Prostate gland (tissue), 2 donors: Measurements from ENCODE around the gene FMC1. TPM values are rescaled to one million over a fixed set of nuclear protein-coding genes. Genes with fewer than 3 reads are reported as not detected.
"Not testable (repeated sequence)": the region's sequence is repeated elsewhere in the genome, so short reads cannot be mapped to it uniquely, and the experiment has no call there.

Experiments used
- DNase-seq: peaks from one replicate; pipeline ENCODE4 v3.0.0-alpha.2; 2019; ENCODE audit warnings: low spot score
- H3K27ac ChIP-seq, 2 donors: fragments of 200-600 bp; sonication (generic); 2 replicates each; pipeline ENCODE4 v1.5.1; 2017 to 2019
- H3K27me3 ChIP-seq: fragments of 200-600 bp; sonication (generic); replicated peaks from 2 replicates; pipeline ENCODE4 v1.5.1; 2019; ENCODE audit not compliant: insufficient read depth
- H3K36me3 ChIP-seq, 2 donors: fragments of 200-600 bp; sonication (generic); 1 replicate in 1 of 2; 2 replicates in 1 of 2; pipeline versions ENCODE4 v1.5.1 to v1.8.1; 2017 to 2019
- H3K4me1 ChIP-seq: fragments of 200-600 bp; sonication (generic); replicated peaks from 2 replicates; pipeline ENCODE4 v1.5.1; 2019
- H3K4me3 ChIP-seq, 2 donors: fragments of 200-600 bp; sonication (generic); 2 replicates each; pipeline ENCODE4 v1.5.1; 2017 to 2019
- H3K9me3 ChIP-seq: fragments of 200-600 bp; sonication (generic); 2 replicates; pipeline ENCODE4 v1.5.1; 2017
- POLR2A ChIP-seq: fragments of 450-650 bp; IDR thresholded peaks from one replicate; pipeline ENCODE4 v1.6.1; 2016; ENCODE audit warnings: antibody characterized with exemption, mild to moderate bottlenecking
- POLR2AphosphoS5 ChIP-seq: sonication (generic); formaldehyde crosslinking; IDR thresholded peaks from one replicate; pipeline ENCODE4 v1.6.1; 2017; ENCODE audit warnings: antibody characterized with exemption
- WGBS: methylation state at CpG from one replicate; pipeline ENCODE4 v1.1.5; 2018; 5-methylcytosine and 5-hydroxymethylcytosine counted together
- intact Hi-C: fragments of 100-400 bp; cut with DNase I; formaldehyde crosslinking; loops from one replicate; pipeline ENCODE4 v1.14.2; 2022
- total RNA-seq, 2 donors: library from RNA; depleted of rRNA; stranded (reverse); fragments of >200 nt; gene quantifications; one replicate each; pipeline ENCODE4 v1.1.0, GENCODE V29; 2016
- TF ChIP-seq, protein P1 (sequence below), 4 experiments: fragments of 200-600 bp in 2 of 4; fragments of 450-650 bp in 2 of 4; sonication (generic) in 2 of 4; IDR thresholded peaks; 1 replicate in 3 of 4; 2 replicates in 1 of 4; pipeline ENCODE4 v1.5.1; 2016 to 2019; ENCODE audit warnings: antibody characterized with exemption in 4 of 4, mild to moderate bottlenecking in 2 of 4, moderate library complexity in 2 of 4

The FMC1 gene
- total RNA-seq, 2 donors from 2014 or later: 17.8 to 29.6 TPM

DNA sequence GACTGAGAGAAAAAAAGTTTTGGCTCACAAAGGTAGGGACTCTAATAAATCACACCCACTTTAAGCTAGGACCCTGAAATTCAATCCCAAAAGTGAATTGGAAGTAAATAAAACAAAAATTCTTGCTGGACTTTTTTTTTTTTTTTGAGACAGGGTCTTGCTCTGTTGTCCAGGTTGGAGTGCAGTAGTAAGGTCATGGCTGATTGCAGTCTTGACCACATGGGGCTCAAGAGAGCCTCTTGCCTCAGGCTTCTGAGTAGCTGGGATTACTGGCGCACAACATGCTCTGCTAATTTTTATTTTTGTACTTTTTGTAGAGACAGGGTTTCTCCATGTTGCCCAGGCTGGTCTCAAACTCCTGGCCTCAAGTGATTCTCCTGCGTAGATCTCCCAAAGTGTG, 13.6 kb downstream of the FMC1 start:
- 96% methylated on average over 2 of the region's 2 CpGs for WGBS

DNA sequence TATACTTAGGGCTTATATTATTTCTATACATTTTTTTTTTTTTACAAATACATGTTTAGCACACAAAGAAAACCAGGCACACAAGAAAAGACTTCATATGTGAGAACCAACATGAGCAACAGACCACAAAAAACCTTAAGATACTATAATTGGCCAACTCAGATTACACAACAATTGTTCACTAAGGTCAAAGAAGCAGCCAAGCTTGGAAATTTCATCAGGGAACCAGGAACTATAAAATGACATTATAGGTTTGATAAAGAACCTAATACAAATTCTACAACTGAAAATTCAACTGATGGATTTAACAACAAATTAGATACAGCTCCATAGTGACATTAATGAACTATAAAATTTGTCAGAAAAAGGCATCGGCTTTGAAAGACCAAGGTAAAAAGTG, 14.2 kb downstream of the FMC1 start:
- H3K4me3 ChIP-seq: no peak overlapping the region
- H3K4me1 ChIP-seq: no peaks in the 10 kb centered on the region
- no peak overlapping the region for H3K27ac ChIP-seq
- WGBS: 97% methylated on average over 1 of the region's 1 CpG
- TF ChIP-seq POLR2A (no peak), POLR2AphosphoS5 (no peak)
- TF ChIP-seq, protein P1, sequence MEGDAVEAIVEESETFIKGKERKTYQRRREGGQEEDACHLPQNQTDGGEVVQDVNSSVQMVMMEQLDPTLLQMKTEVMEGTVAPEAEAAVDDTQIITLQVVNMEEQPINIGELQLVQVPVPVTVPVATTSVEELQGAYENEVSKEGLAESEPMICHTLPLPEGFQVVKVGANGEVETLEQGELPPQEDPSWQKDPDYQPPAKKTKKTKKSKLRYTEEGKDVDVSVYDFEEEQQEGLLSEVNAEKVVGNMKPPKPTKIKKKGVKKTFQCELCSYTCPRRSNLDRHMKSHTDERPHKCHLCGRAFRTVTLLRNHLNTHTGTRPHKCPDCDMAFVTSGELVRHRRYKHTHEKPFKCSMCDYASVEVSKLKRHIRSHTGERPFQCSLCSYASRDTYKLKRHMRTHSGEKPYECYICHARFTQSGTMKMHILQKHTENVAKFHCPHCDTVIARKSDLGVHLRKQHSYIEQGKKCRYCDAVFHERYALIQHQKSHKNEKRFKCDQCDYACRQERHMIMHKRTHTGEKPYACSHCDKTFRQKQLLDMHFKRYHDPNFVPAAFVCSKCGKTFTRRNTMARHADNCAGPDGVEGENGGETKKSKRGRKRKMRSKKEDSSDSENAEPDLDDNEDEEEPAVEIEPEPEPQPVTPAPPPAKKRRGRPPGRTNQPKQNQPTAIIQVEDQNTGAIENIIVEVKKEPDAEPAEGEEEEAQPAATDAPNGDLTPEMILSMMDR (IDR thresholded peaks at IDR 0.05): no peak
- no peak for DNase-seq
- no peaks in the 10 kb centered on the region for H3K9me3 ChIP-seq
- intact Hi-C loops: no loop called here
- H3K27me3 ChIP-seq: no peaks in the 10 kb centered on the region
- H3K36me3 ChIP-seq: no peaks in the 10 kb centered on the region

More for the DNA sequence above, 13.6 kb downstream of the FMC1 start:
- intact Hi-C loops: no loop called here
- Histone ChIP-seq H3K4me1 (no peaks in the 10 kb centered on the region), H3K4me3 (no peak overlapping the region), H3K27ac (no peak overlapping the region), H3K27me3 (no peaks in the 10 kb centered on the region), H3K9me3 (no peaks in the 10 kb centered on the region), H3K36me3 (no peaks in the 10 kb centered on the region)
- TF ChIP-seq, protein P1 (IDR thresholded peaks at IDR 0.05): no peak
- TF ChIP-seq POLR2A: no peak
- no peak for TF ChIP-seq POLR2AphosphoS5
- no peak for DNase-seq

DNA sequence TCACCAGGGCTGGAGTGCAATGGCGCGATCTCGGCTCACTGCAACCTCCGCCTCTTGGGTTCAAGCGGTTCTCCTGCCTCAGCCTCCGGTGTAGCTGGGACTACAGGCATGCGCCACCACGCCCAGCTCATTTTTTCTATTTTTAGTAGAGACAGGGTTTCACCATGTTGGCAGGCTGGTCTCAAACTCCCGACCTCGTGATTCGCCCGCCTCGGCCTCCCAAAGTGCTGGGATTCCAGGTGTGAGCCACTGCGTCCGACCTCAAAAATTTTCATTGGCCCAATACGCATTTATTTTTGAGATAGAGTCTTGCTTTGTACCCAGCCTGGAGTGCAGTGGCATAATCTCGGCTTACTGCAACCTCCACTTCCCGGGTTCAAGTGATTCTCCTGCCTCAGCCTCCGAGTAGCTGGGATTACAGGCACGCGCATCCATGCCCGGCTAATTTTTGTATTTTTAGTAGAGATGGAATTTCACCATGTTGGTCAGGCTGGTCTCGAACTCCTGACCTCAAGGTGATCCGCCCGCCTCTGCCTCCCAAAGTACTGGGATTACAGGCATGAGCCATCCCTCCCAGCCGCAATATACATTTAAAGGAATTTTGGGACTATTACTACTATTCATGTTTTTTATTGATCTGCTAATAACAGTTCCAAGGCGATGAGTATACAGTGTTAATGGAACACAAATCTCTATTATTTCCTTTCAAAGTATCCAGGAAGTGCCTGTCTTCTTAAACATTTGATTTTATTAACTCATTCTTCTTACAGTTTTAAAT, 16.8 kb downstream of the FMC1 start:
- WGBS: 96% methylated on average over 27 of the region's 27 CpGs

DNA sequence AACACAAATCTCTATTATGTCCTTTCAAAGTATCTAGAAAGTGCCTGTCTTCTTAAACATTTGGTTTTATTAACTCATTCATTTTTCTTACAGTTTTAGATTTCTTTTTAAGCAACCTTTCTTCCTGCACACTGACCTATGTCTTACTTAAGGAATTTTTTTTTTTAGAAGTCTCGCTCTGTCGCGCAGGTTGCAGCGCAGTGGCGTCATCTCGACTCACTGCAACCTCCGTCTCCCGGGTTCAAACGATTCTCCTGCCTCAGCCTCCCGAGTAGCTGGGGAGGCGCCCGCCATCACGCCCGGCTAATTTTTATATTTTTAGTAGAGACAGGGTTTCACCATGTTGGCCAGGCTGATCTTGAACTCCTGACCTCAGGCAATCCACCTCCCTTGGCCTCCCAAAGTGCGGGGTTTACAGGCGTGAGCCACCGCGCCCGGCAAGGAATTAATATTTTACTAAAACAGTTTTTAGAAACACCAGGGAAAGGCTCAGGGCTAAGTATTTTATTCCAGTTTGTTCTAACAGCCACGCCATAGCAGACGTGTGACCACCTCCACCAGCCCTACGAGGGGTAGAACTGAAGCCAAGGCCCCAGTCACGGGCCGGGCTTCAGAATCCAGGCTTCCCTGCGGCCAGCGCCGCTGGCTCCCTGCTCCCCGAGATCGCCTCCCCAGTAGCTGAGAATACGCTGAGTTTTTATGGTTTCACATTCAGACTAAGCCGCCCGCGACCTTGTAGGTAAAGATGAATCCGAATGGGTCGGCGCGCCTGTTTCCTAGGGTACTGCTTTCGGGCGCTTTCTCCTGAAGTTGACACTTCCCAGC, 17.6 kb downstream of the FMC1 start:
- DNase-seq: peak; percentile 64
- intact Hi-C loops: loop anchor here (1.0 kb wide), 1 partner anchor 16 kb away; no protein-coding TSS in a partner anchor
- no peaks in the 10 kb centered on the region for H3K36me3 ChIP-seq
- no peaks in the 10 kb centered on the region for H3K4me1 ChIP-seq
- H3K27ac ChIP-seq: peak overlapping the region; percentile 99 to 100
- H3K27me3 ChIP-seq: no peaks in the 10 kb centered on the region
- H3K9me3 ChIP-seq: no peaks in the 10 kb centered on the region
- H3K4me3 ChIP-seq: peak overlapping the region; percentile 75 to 98
- WGBS: 5% methylated on average over 39 of the region's 39 CpGs
- TF ChIP-seq POLR2AphosphoS5 (no peak), POLR2A (no peak)
- TF ChIP-seq, protein P1 (IDR thresholded peaks at IDR 0.05): no peak

More for the DNA sequence above, 16.8 kb downstream of the FMC1 start:
- DNase-seq, H3K4me1 ChIP-seq, H3K9me3 ChIP-seq, intact Hi-C loops, H3K27me3 ChIP-seq, H3K36me3 ChIP-seq: not testable (repeated sequence)
- Histone ChIP-seq H3K4me3 (peak overlapping the region; percentile 75 to 98), H3K27ac (peak overlapping the region; percentile 99 to 100)

DNA sequence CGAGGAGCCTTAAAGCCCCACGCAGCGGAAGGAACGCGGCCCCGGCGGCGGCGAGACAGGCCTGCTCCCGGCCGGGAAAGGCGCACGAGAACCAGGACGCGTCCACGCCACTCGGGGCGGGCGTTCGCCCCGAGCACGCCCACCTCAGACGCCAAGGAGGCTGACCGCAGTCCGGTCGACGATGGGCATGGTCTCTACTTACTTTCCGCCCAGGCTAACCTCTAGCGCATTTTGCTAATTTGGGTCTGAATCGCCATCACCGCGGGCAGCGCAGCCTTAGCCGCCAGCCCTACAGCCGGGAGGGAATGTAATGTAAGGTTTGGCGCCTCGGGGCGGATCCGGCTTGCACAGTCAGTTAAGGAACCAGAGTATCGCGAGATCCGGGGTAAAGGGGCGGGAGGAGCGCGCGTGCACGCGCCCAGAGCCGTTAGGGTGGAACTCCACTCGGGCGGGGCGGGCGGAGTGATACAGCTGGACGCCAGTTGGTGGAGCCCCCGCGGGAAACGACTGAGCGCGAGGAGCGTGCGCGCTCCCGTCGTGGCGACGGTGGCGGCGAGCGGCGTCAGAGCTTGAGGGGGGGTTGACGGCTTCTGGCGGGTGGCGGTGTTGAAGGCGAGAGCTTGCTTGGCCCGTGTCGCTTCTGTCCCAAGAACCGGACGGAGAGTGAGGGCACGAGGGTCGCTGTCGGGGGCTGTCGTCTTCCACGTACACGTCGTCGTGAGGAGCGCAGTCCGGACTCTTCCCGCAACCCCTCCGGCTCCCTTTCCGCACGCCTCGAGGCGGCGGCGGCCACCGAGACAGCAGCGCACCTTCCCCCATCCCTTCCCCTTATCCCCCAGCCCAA, 18.5 kb downstream of the FMC1 start, which contains the start of gene LUC7L2:
TSS of gene LUC7L2 (plus strand) at position 529 of the 844 bp plus-strand sequence. CDS start 368 bp downstream, outside the sequence.
- peak within 1 kb of the TSS; percentile 99 to 100 for H3K27ac ChIP-seq
- peak within 1 kb of the TSS; percentile 75 to 98 for H3K4me3 ChIP-seq
- no peaks in the 10 kb centered on the region for H3K27me3 ChIP-seq
- WGBS: under 1% methylated on average over 95 of the region's 98 CpGs
- no peaks in the 10 kb centered on the region for H3K36me3 ChIP-seq
- peak; percentile 94 for TF ChIP-seq POLR2A
- TF ChIP-seq, protein P1 (IDR thresholded peaks at IDR 0.05): peak in 2 of 4 experiments; percentile 17 to 44
- peak; percentile 97 for TF ChIP-seq POLR2AphosphoS5
- intact Hi-C loops: loop anchor here (1.0 to 10.0 kb wide), 3 partner anchors 17 to 705 kb away; partner anchors contain the start of genes PARP12 and UBN2
- no peaks in the 10 kb centered on the region for H3K9me3 ChIP-seq
- no peaks in the 10 kb centered on the region for H3K4me1 ChIP-seq
- DNase-seq: peak; percentile 100
